GM23338 (cell line): ENCODE measurements around the gene CEP250.

Experiments used
- CREB1 ChIP-seq: fragments of 250-450 bp; sonication (Bioruptor Pico); IDR thresholded peaks from 2 replicates; pipeline ENCODE4 v1.5.0; 2020; ENCODE audit warnings: low read depth, mild to moderate bottlenecking, moderate library complexity
- ETS1 ChIP-seq: IDR thresholded peaks from 2 replicates; pipeline ENCODE4 v1.6.1; 2016; ENCODE audit warnings: antibody characterized with exemption
- EZH2 ChIP-seq: fragments of 200-600 bp; sonication (generic); IDR thresholded peaks from one replicate; pipeline ENCODE4 v1.8.0; 2017; ENCODE audit warnings: antibody characterized with exemption, mild to moderate bottlenecking, low read depth; ENCODE audit not compliant: unreplicated experiment
- EZH2phosphoT487 ChIP-seq: fragments of 200-600 bp; sonication (generic); IDR thresholded peaks from one replicate; pipeline ENCODE4 v1.8.1; 2018; ENCODE audit warnings: antibody characterized with exemption; ENCODE audit not compliant: unreplicated experiment
- JUNB ChIP-seq: IDR thresholded peaks from one replicate; pipeline ENCODE4 v1.6.1; 2016; ENCODE audit warnings: antibody characterized with exemption; ENCODE audit not compliant: unreplicated experiment
- NANOG ChIP-seq: IDR thresholded peaks from 2 replicates; pipeline ENCODE4 v1.6.1; 2016; ENCODE audit warnings: antibody characterized with exemption, borderline replicate concordance
- POLR2AphosphoS5 ChIP-seq: IDR thresholded peaks from 2 replicates; pipeline ENCODE4 v1.6.1; 2016; ENCODE audit warnings: antibody characterized with exemption, low read depth
- REST ChIP-seq: IDR thresholded peaks from one replicate; pipeline ENCODE4 v1.6.1; 2018; ENCODE audit warnings: antibody characterized with exemption; ENCODE audit not compliant: unreplicated experiment
- TF ChIP-seq, protein P1 (sequence below), 2 experiments: fragments of 200-600 bp in 1 of 2; sonication (generic) in 1 of 2; conservative IDR thresholded peaks; 2 replicates each; pipeline versions ENCODE4 v1.5.1 to v1.6.1; 2016 to 2017; ENCODE audit warnings: antibody characterized with exemption in 2 of 2, low read depth in 2 of 2, mild to moderate bottlenecking in 2 of 2, moderate library complexity in 1 of 2

DNA sequence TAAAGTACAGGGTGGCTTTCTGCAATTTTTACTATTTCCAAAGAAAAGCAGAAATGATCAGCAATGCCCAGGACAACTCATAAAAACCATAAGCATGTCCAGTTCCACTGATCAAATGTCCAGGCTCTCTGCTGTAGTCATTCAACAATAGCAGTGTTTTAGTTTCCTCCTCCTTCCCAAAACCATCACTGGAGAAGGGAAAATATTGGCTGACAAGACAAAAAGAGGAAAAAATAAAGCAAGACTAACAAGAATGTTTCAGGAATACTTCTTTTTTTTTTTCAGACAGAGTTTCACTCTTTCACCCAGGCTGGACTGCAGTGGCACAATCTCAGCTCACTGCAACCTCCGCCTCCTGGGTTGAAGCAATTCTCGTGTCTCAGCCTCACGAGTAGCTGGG is 45.9 kb upstream of the CEP250 start:
- TF ChIP-seq, protein P1, sequence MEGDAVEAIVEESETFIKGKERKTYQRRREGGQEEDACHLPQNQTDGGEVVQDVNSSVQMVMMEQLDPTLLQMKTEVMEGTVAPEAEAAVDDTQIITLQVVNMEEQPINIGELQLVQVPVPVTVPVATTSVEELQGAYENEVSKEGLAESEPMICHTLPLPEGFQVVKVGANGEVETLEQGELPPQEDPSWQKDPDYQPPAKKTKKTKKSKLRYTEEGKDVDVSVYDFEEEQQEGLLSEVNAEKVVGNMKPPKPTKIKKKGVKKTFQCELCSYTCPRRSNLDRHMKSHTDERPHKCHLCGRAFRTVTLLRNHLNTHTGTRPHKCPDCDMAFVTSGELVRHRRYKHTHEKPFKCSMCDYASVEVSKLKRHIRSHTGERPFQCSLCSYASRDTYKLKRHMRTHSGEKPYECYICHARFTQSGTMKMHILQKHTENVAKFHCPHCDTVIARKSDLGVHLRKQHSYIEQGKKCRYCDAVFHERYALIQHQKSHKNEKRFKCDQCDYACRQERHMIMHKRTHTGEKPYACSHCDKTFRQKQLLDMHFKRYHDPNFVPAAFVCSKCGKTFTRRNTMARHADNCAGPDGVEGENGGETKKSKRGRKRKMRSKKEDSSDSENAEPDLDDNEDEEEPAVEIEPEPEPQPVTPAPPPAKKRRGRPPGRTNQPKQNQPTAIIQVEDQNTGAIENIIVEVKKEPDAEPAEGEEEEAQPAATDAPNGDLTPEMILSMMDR (conservative IDR thresholded peaks at IDR 0.05; ENCODE audit: low read depth in 2 of 2), result no peak
- TF ChIP-seq CREB1 (no peak), POLR2AphosphoS5 (no peak), EZH2 (no peak), REST (no peak), EZH2phosphoT487 (no peak), ETS1 (no peak), NANOG (no peak), JUNB (no peak)
